Inferior parietal cortex (tissue), 1 donor: ENCODE measurements around the gene PCNX3.
A peak's percentile ranks its signal among the peaks of the same experiment; 100 is the strongest.

Experiments used
- DNase-seq: peaks from one replicate; pipeline ENCODE4 v3.0.0-alpha.2; 2016; ENCODE audit errors: extremely low spot score

PCNX3 gene

DNA sequence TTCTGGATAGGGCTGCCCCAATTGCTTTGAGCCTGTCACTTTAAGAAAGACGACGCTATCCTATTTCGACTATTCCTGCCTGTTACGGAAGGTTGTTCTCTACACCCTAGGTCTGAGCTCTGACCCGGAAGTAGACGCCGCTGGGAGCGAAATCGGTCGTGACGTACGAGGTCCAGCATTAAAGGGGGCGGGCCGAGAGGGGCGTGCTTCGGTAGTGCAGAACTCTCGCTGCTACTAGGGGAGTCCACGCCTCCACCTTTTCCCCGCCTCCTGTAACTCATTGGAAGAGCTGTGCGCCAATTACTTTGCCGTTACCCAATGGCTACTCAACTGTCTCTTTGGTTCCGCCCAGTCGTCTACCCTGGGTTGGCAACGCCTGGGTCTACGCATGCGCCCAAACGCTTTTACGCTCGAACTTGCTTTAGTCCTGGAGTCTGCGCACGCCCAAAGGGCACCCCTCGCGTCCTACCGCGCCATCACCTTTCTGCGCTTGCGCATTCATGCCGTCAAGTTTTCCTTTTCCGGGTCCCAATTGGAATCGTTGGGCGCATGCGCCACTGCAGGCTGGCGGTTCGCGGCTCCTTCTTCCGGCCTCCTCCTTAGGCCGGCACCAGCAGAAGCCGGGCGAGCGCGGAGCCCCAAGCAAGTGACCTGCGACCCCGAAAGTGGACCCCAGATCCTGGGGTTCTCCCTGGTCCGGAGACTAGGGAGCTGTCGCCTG lies at the start of gene PCNX3:
PCNX3 (plus strand) TSS at position 548 of the 721 bp plus-strand sequence. CDS start 536 bp downstream, outside the sequence.
- DNase-seq = peak; percentile 100

DNA sequence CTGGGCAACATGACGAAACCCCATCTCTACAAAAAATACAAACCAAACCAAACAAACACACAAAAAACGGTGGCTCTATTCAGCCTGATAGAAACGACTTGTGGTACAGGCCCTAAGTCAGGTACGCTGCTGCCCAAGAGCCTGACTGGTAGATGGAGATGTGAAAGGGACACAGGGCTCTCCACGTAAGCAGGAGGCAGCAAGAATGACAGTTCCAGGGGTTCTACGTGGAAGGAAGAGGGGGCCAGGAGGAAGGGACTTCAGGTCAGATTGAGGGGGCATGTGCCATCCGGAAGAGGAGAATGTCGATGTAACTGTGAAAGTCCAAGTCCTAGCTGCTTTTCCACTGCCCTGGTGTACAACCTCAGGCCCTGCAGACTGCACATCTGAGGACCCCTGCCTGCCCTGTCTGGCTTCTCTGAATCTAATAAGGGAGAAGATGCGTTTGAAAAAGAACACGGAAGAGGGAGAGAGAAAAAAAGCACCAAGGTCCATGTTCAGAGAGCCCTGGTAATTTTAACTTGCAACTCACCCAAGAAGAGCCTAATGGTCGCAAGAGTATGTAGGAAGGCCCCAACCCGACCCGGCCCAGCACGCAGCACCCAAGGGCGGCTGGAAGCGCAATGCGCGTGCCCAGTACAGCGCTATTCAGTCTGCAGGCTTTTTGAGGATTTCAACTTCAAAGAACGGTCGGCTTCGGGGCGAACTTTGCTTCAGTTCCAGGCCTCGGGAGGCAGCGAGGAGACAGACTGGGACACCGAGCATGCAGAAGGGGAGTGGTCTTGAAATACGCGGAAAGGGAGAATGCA lies 46.2 kb upstream of the PCNX3 start:
- no peak for DNase-seq

DNA sequence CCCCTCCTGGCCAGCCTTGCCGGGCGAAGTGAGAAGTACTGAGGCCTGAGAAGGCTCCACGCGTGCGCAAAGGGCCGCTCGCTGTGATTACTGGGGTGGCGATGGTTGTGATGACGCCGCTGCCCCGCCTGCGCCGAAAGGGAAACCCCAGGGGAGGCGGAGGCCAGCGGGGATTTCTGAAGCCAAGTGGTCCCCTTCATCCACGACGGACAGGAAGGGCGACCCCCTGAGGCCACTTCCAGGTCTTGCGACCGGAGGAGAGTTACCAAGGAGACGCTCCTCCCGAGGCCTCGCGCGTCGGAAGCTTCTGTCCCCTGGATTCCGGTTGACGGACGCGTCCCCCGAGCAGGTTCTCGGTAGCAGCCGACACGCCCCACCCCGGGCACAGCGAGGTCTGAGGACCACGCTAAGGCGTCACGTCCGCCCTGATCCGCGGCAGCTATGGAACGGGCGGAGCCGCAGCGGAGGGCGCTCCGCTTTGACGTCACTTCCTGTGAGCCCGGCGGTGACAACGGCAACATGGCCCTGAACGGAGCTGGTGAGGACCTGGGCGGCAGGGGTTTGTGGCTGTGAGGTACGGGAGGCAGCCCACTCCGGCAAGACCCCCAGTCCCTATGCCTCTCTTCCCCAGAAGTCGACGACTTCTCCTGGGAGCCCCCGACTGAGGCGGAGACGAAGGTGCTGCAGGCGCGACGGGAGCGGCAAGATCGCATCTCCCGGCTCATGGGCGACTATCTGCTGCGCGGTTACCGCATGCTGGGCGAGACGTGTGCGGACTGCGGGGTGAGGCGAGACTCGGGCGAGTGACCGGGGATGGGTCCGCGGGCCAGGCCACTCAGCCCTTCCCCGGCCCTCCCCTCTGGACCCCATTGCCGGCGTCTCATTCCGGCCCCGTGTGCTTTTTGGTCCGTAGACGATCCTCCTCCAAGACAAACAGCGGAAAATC lies 45.3 kb upstream of the PCNX3 start, which contains the start of gene ZNRD2:
ZNRD2 (plus strand) TSS at position 505 of the 946 bp plus-strand sequence; CDS start at position 520, 15 bp downstream.
- DNase-seq = peak; percentile 97

DNA sequence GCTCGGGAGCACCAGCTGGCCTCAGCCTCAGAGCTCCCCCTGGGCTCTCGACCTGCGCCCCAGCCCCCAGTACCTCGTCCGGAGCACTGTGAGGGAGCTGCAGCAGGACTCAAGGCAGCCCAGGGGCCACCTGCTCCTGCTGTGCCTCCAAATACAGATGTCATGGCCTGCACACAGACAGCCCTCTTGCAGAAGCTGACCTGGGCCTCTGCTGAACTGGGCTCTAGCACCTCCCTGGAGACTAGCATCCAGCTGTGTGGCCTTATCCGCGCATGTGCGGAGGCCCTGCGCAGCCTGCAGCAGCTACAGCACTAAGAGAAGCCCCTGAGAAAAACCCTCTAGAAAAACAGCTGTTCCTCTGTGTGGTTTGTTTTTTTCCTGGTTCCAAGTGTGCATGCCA lies 44.2 kb upstream of the PCNX3 start:
- DNase-seq = no peak

DNA sequence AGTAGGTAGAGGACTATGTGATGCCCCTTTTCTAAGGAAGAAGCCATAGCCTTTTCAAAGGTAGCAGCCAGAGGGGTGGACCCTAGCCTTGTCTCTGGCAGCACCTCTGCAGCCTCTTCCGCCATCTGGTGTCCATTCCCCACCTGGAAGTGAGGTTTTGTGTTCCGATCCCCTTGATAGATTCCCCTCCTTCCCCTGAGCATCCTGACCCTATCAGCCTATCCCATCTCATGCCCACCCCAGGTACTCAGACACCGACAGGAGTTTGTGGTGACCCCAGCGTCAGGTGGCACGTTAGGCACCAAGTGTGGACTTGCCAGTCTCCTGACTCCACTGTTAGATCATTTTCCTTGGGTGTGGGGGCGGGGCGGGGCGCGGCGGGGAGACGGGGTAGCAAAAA lies 43.6 kb upstream of the PCNX3 start:
- no peak for DNase-seq

DNA sequence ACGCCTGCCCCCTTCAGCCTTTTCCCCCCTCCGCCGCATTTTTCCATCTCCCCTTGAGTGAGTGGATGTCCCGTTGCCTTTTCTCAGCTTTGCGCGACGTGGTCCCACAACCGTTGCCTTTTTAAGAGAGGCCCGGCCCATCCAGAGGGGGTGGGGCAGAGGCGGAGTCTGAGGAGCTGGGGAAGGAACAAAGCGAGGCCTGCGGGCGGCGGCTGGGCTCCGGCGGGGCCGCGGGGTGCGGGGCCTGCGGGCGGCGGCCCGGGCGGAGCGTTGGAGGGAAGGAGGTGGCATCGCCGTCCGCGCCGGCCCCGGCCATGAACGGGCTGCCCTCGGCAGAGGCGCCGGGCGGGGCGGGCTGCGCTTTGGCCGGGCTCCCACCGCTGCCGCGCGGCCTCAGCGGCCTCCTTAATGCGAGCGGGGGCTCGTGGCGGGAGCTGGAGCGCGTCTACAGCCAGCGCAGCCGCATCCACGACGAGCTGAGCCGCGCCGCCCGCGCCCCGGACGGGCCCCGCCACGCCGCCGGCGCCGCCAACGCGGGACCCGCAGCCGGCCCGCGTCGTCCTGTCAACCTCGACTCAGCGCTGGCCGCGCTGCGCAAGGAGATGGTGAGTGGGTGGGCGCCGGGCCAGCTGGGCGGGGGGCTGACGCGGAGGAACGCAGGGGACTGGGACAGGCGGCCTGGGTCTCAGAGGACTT lies 43.1 kb upstream of the PCNX3 start, which contains the start of gene FAM89B:
FAM89B (plus strand) TSS at position 183 of the 696 bp plus-strand sequence; CDS start at position 315, 132 bp downstream.
- peak; percentile 83 for DNase-seq

DNA sequence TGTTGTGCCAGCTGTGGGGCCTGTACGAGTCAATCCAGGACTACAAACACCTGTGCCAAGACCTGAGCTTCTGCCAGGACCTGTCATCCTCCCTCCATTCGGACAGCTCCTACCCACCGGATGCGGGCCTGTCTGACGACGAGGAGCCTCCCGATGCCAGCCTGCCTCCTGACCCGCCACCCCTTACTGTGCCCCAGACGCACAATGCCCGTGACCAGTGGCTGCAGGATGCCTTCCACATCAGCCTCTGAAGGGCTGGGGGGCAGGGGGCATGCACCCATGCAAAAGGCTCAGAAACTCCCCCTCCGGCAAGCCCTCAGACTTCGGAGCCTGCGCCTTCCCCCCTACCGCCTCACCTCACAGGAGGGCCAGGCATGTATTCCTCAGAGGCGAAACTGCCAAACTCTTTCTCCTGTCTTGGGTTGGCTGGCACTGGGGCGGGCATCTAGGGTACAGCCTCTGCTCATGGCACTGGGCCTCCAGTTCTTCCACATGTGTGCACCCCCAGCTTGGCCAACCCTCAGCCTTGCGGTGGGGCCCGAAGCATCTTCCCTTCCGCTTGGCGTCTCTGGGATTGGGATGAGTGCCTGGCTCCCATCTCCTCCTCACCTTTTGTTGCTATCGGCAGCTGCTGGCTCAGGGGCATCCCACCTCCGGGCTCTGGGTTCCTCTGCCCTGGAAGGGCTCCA lies 42.0 kb upstream of the PCNX3 start:
- no peak for DNase-seq

DNA sequence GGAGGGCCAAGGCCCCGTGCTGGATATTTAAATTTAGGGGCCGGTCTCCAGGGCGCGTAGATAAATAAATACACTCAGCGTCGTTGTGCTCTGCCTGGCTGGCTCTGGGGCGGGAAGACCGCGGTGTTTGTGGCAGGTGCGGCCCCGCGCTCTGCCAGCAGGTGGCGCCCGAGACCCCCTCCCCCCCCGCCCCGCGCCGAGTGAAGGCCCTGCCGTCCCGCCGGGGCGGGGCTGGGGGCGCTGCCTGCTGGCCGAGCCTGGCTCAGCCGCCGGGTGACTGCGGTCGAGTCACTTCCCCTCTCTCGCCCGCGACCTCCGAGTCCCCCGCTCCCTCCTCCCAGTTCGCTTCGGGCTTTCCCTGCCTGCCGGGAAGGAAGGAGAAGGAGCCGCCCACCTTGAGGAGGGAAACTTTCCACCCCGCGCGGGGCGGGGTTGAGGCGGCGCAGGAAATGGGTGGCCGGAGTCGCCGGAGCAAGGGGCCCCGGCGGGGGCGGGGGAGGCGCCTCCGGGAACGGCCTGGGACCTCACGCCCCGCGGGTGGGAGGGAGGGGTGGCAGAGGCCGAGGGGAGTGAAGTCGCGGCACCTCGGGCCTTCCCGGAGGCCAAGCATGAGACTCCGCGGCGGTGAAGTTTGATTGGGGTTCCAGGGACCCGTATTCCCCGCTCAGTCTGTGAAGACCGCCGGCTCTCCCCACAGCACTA lies 41.3 kb upstream of the PCNX3 start:
- DNase-seq = peak; percentile 77

DNA sequence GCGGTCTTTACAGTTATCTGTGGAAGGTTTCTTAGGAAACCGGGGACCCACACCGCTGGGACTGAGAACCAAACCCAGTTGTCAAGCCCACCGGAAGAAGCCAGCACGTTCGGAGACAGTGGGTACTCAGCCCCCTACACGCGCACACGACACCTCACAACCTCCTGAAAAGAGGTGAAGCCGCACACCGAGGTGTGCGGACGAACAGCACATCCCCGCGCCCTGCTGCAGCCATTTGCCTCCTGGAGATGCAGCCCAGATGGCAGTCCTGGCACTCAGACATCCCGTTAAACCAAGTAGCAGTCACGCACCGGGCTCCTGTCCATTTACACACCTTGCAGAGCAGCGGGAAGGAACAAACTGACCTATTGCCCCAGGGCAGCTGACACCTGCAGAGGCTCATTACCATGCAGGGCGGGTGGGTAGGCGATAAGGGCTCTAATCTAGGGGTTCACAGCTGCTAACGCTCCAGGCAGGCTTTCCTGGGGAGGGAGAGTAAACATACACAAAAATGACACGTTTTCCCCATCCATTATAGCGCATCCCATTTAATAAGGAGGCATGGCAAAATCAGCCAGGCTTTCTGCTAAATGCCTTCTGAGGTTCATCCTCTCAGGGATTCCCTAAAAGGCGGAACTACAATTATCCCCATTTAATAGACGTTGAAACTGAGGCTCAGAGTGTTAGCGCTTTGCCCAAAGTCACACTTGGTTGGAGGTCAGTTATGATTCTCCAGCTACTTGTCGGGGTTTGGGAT lies 40.6 kb upstream of the PCNX3 start:
- no peak for DNase-seq

DNA sequence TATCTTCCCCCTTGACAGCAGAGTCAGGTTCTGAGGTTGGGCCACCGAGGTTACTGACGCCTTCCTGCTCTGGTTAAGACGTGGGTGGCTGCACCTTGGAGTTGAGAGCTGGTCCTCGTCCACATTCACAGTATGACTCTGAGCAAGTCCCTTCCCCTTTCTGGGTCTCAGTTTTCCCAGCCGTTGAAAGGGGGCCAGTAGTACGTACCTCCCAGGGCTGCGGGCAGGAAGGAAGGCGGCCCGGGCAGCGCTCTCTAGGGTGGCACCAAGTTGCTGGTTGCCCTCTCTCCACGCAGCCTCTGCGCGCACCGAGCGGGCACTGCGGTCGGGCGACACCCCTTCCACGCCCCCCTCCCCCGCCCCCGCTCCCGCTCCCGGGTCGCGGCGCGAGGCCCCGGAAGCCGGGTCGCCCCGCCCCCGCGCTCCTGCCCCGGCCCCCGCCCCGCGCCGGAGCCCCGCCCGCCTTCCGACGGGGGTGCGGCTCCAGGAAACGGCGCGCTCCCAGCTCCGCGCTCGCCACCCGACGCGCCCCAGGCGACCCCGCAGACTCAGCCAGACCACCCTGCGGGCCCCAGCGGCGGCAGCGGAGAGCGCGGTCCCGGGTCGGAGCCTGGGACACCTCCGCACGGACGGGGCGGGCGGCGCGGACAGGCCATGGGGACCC lies 39.9 kb upstream of the PCNX3 start, which contains the start of gene EHBP1L1:
EHBP1L1 (plus strand) TSS at position 486 of the 664 bp plus-strand sequence. CDS start 250 bp downstream, outside the sequence.
- DNase-seq = no peak

DNA sequence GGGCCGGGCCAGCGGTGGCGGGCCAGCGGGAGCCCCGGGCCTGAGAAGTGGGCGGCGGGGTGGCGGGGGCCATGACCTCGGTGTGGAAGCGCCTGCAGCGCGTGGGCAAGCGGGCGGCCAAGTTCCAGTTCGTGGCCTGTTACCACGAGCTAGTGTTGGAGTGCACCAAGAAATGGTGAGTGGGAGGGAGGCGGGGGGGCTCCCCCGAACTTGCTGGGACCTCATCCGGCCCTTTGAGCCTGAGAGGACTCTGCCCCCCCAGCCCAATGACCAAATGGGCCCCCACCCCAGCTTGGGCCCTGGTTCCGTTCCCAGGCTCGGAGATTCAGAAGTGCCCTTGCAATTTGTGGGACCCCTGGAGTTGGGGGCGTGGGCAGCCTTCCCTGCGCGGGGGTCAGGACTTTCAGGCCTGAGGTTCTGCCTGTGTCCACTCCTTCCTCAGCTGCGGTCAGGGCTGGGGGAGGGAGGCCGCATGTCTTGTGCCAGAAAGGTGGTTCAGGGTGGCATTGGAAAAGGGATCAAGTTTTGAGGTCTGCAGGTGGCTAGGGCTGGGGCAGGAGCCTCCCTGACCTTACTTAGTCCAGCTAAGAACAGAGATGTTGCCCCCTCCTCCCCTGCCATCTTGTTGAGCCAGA lies 39.2 kb upstream of the PCNX3 start:
- no peak for DNase-seq

DNA sequence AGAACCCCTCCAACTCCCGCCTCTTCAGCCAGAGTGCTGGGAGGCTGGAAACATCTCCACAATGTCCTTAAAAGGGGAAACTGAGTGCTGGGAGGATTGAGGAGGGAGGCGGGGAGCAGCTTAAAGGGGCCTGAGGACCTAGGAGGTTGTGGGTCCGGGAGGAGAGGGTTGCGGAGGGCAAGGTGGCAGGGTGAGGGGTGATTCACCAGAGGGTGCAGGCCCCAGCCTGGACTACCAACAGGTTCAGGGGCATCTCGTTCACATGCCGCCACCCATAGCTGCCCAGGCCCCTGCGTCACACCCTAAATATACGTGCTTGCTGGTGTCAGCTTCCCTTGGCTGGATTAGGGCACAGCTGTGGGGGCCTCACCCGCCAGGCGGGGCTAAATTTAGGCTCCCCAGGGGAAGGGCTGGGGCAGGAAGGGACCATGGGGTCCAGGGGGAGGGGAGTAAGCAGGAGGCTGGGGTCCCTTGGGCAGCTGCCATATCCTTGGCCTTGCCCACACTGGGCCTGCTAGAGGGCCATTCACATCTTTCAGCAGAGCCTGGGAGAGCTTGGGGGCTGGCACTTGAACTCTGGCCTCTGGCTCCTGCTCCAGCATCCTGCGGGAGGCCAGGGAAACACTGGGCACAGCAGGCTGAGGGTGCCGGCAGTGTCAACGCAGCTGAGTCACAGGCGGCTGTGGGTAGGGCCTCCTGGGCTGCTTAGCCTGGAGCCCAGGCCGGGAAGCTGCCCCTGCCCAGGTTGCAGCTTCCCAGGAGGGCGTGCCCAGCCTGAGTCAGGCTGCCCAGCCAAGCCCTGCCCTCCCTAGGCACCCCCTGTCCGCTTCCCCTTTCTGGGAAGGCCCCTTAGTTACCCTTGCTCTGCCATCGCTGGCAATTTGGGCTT lies 38.5 kb upstream of the PCNX3 start:
- DNase-seq = no peak

DNA sequence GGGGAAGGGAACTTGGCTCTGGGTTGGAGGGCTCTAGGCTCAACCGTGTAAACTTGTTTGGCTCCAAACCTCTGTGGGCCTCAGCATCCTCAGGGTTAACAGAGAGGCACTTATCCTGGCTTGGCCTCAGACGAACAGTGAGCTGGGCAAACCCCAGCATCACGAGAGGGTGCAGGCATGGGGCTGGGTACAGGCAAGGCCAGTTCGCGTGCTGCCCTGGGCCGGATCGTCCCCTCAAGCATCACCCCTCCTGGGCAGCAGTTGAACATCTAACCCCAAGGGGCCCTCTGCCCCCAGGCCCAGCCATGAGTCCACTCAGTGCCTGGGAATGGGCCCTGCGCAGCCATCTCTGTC lies 37.8 kb upstream of the PCNX3 start:
- no peak for DNase-seq

DNA sequence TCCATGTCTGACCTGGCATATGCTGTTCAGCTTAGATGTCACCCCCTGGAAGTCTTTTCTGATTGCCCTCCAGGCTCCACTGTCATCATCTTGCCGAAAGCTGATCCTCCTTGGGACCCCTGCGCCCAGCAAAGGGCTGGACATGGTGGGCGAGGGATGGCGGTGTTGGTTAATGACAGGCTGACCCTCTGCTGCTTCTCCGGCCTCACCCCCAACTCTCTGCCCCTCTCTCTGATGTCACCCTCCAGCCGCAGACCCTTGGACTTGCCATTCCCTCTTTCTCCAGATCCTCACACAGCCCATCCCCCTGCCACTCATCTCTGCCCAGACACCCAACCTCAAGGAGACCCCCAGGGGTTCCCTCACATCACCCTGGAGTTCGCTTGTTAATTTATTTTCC lies 37.4 kb upstream of the PCNX3 start:
- no peak for DNase-seq

DNA sequence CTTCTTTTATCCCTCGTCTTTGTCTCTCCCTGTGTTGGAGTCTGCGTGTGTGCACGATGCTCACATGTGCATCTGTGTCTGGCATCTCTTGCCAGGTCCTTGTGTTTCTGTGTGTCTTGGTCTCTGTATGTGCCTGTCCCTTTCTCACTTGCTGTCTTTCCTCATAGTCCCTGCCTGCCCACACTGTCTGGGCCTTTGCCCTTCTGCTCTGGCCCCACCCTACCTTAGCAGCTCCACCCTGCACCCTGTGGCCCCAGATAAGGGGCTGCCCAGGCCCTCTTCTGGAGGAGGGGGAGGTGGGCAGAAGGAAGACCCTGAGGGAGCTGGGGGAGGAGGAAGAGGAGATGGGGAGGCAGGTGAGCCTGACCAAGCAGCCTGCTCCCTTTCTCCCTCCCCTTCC lies 36.9 kb upstream of the PCNX3 start:
- DNase-seq = no peak

DNA sequence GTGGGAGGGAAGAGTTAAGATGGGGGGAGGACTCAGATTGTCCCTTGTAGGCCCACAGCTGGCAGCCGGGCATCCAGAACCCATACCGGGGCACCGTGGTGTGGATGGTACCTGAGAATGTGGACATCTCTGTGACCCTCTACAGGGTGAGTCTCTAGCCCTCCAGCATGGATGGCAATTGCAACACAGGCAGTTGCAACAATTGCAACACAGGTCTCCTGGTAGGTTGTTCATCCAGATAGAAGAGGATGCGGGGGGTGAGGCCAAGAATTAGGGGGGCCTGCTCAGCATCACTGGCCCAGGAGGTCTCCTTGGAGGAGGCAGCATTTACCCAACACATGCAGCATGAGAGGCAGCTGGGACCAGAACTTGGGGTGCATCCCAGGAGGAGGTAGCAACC lies 36.3 kb upstream of the PCNX3 start:
- no peak for DNase-seq
